Subcutaneous adipose tissue (tissue), 4 donors: ENCODE results near the gene TIMELESS. TPM values are rescaled to one million over a fixed set of nuclear protein-coding genes. Genes with fewer than 3 reads are reported as not detected.

Experiments used
- total RNA-seq, 4 donors: library from RNA; depleted of rRNA; stranded (reverse); fragments of >200 nt; gene quantifications; one replicate each; pipeline ENCODE4 v1.1.0, GENCODE V29; 2016
- TF ChIP-seq, protein P1 (sequence below): fragments of 450-650 bp; IDR thresholded peaks from one replicate; pipeline ENCODE4 v1.5.1; 2016; ENCODE audit warnings: low read depth, mild to moderate bottlenecking, control low read depth, antibody characterized with exemption, moderate library complexity

The TIMELESS gene
- total RNA-seq, 4 donors from 2014 or later = 3.1 to 8.3 (median 4.8) TPM

DNA sequence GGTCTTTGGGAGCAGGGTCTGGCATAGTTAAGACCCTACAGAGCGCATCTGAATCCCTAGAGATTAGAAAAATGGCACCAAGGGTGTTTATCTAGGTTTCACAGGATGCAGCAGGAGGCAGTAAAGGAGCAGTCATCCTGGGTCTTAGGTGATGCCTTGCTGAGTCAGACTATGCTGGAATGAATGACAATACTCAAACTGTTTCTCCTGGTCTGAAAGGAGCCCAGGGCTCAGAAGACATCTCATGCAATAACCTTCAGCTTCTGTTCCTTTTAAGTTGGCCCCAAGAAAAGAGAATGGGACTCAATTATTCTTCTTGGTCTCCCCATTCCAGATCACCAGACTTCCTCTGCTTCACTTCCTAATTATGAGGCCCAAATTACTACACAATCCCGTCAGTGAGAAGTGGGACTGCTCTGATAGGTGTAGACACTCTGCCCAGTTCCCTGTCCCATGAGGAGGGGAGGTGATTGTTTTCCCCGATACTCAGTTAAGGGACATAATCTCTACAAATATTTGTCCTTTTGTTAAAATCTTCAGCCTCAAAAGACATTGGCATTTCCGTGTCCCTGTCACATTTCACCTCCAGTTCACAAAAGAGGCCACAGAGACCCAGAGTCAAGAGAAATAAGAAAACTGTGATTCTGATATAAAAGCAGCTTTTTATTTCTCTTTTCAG is 71.8 kb downstream of the TIMELESS start:
- TF ChIP-seq, protein P1, sequence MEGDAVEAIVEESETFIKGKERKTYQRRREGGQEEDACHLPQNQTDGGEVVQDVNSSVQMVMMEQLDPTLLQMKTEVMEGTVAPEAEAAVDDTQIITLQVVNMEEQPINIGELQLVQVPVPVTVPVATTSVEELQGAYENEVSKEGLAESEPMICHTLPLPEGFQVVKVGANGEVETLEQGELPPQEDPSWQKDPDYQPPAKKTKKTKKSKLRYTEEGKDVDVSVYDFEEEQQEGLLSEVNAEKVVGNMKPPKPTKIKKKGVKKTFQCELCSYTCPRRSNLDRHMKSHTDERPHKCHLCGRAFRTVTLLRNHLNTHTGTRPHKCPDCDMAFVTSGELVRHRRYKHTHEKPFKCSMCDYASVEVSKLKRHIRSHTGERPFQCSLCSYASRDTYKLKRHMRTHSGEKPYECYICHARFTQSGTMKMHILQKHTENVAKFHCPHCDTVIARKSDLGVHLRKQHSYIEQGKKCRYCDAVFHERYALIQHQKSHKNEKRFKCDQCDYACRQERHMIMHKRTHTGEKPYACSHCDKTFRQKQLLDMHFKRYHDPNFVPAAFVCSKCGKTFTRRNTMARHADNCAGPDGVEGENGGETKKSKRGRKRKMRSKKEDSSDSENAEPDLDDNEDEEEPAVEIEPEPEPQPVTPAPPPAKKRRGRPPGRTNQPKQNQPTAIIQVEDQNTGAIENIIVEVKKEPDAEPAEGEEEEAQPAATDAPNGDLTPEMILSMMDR = no peak

DNA sequence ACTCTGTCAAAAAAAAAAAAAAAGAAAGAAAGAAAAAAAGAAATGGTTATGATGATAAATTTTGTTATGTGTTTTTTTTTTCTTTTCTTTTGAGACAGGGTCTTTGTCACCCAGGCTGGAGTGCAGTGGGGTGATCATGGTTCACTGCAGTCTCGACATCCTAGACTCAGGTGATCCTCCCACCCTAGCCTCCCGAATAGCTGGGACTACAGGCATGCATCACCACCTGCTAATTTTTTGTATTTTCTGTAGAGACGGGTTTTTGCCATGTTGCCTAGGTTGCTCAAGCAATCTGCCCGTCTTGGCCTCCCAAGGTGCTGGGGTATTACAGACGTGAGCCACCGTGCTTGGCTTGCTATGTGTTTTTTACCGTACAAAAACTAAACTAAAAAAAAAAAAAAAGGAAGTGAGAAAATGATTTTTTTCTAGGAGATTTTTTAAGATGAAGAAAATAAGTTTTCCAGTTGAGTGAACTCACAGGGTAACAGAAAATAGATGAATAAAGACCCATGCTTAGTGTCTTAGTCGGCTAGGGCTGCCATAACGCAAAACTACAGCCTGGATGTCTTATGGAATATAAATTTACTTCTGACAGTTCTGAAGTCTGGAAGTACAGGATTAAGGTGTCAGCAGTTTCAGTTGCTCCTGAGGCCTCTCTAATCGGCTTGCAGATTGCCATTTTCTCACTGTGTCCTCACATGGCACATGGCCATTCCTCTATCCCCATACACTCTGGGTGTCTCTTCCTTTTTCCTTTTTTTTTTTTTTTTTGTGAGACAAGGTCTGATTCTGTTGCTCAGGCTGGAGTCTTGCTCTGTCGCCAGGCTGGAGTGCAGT is 73.4 kb downstream of the TIMELESS start:
- TF ChIP-seq, protein P1 = no peak

DNA sequence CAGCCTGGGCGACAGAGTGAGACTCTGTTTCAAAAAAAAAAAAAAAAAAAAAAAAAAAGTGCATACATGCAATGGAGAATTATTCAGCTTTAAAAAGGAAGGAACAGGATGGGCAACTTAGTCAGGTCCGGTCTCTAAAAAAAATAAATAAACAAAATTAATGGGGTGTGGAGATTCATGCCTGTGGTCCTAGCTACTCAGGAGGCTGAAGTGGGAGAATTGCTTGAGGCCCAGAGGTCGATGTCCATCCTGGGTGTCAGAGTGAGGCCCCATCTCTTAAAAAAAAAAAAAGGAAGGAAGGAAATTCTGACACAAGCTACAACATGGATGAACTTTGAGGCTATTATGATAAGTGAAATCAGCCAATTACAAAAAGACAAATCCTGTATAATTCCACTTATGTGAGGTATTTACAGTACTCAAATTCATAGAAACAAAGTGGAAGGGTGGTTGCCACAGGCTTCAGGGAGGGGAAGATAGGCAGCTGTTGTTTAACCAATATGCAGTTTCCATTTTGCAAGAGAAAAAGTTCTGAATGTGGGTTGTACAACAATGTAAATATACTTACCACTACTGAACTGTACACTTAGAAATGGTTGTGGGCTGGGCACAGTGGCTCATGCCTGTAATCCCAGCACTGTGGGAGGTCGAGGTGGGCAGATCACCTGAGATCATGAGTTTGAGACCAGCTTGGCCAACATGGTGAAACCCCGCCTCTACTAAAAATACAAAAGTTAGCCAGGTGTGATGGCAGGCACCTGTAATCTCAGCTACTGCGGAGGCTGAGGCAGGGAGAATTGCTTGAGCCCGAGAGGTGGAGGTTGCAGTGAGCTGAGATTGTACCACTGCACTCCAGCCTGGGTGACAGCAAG is 74.3 kb downstream of the TIMELESS start:
- TF ChIP-seq, protein P1 = no peak

DNA sequence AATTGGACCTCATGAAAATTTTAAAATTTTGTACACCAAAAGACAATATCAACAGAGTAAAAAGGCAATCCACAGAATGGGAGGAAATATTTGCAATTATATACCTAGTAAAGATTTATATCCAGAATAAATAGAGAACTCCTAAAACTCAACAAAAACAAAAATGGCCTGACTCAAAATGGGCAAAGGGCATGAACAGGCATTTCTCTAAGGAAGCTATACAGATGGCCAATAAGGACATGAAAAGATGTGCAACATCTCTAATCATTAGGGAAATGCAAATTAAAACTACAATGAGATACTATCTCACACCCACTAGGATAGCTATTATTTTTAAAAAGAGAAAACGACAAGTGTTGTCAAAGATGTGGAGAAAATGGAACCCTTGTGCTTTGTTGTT is 75.7 kb downstream of the TIMELESS start:
- TF ChIP-seq, protein P1 = no peak

DNA sequence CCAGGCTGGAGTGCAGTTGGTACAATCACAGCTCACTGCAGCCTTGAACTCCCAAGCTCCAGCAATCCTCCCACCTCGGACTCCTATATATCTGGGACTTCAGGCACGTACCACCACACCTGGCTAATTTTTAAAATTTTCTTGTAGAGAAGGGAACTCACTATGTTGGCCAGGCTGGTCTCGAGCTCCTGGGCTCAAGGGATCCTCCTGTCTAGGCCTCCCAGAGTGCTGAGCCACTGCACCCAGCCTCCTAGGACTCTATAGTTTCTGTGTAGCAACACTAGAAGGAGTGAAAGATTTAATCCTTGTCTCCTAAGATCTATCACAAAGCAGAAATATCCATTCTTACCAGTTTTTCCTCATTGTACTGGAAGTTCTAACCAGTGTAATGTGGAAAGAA is 82.3 kb downstream of the TIMELESS start:
- TF ChIP-seq, protein P1 = no peak

Other genes starting within 250 kb of the TIMELESS start
- gene RNF41, start 227.5 kb downstream of the TIMELESS start, total RNA-seq = 100 to 1,000 TPM in 1 of 4 donors, 10 to 100 TPM in 3; 64.3 to 101 (median 84.9) TPM
- gene NABP2, start 225.1 kb downstream of the TIMELESS start, total RNA-seq = 10 to 100 TPM; 12.6 to 25.3 (median 19.1) TPM
- not detected for gene SLC39A5, start 219.4 kb downstream of the TIMELESS start, total RNA-seq
- 10 to 100 TPM; 14.3 to 24.1 (median 19.9) TPM for gene ANKRD52, start 191.0 kb downstream of the TIMELESS start, total RNA-seq
- 10 to 100 TPM in 3 of 4 donors, 1 to 10 TPM in 1; 9.3 to 18.3 (median 12.4) TPM for gene COQ10A, start 182.5 kb downstream of the TIMELESS start, total RNA-seq
- 100 to 1,000 TPM; 107 to 278 (median 141) TPM for gene CS, start 149.1 kb downstream of the TIMELESS start, total RNA-seq
- gene CNPY2, start 133.4 kb downstream of the TIMELESS start, total RNA-seq = 10 to 100 TPM; 59.7 to 76.7 (median 64.7) TPM
- 10 to 100 TPM; 29.9 to 47.3 (median 31.7) TPM for gene PAN2, start 115.4 kb downstream of the TIMELESS start, total RNA-seq
- gene IL23A, start 110.5 kb downstream of the TIMELESS start, total RNA-seq = 1 to 10 TPM in 1 of 4 donors, not detected in 3; 1.0 TPM
- 100 to 1,000 TPM in 3 of 4 donors, 10 to 100 TPM in 1; 86.7 to 274 (median 213) TPM for gene STAT2, start 89.3 kb downstream of the TIMELESS start, total RNA-seq
- not detected for gene APOF, start 86.6 kb downstream of the TIMELESS start, total RNA-seq
- gene MIP, start 5.2 kb upstream of the TIMELESS start, total RNA-seq = not detected
- 1 to 10 TPM; 1.5 to 3.2 (median 1.8) TPM for gene SPRYD4, start 19.2 kb upstream of the TIMELESS start, total RNA-seq
- 1 to 10 TPM in 2 of 4 donors, not detected in 2; 1.8 to 3.2 TPM for gene GLS2, start 38.7 kb upstream of the TIMELESS start, total RNA-seq
- 10 to 100 TPM; 22.0 to 49.5 (median 33.0) TPM for gene RBMS2, start 72.4 kb upstream of the TIMELESS start, total RNA-seq
- 100 to 1,000 TPM in 1 of 4 donors, 10 to 100 TPM in 3; 61.9 to 172 (median 82.3) TPM for gene BAZ2A, start 180.9 kb upstream of the TIMELESS start, total RNA-seq
- 100 to 1,000 TPM; 323 to 838 (median 466) TPM for gene ATP5F1B, start 196.6 kb upstream of the TIMELESS start, total RNA-seq
- gene PTGES3, start 238.9 kb upstream of the TIMELESS start, total RNA-seq = 100 to 1,000 TPM in 2 of 4 donors, 10 to 100 TPM in 2; 87.4 to 145 (median 96.2) TPM